Stomach (tissue), 9 donors: Measurements from ENCODE around the gene EEF2. TPM values are rescaled to one million over a fixed set of nuclear protein-coding genes. Genes with fewer than 3 reads are reported as not detected.

Experiments used
- DNase-seq, 2 donors: peaks; one replicate each; pipeline versions ENCODE4 v3.0.0 to v3.0.0-alpha.2; 2013 to 2019
- H3K27ac ChIP-seq, 5 donors: fragments of 200-600 bp in 4 of 5; sonication (generic) in 4 of 5; one replicate each; pipeline ENCODE4 v1.5.1; 2013 to 2019; ENCODE audit warnings: mild to moderate bottlenecking in 1 of 5, moderate library complexity in 1 of 5
- H3K27me3 ChIP-seq, 3 donors: fragments of 200-600 bp; sonication (generic); one replicate each; pipeline ENCODE4 v1.5.1; 2017 to 2019; ENCODE audit warnings: mixed run types in 1 of 3
- H3K36me3 ChIP-seq, 4 donors: fragments of 200-600 bp; sonication (generic); 1 replicate in 3 of 4; 2 replicates in 1 of 4; pipeline ENCODE4 v1.5.1; 2016 to 2019
- H3K4me1 ChIP-seq, 4 donors: fragments of 200-600 bp; sonication (generic); one replicate each; pipeline ENCODE4 v1.5.1; 2016 to 2019
- H3K4me3 ChIP-seq, 4 donors: fragments of 200-600 bp; sonication (generic) in 3 of 4; one replicate each; pipeline ENCODE4 v1.5.1; 2016 to 2019; ENCODE audit warnings: mild to moderate bottlenecking in 1 of 4
- H3K9me3 ChIP-seq, 4 donors: fragments of 200-600 bp; sonication (generic); one replicate each; pipeline ENCODE4 v1.5.1; 2016 to 2019
- EP300 ChIP-seq: sonication (generic); formaldehyde crosslinking; IDR thresholded peaks from one replicate; pipeline ENCODE4 v1.6.1; 2017; ENCODE audit warnings: antibody characterized with exemption
- POLR2A ChIP-seq, 4 donors: fragments of 450-650 bp; IDR thresholded peaks; one replicate each; pipeline ENCODE4 v1.6.1; 2016; ENCODE audit warnings: antibody characterized with exemption in 4 of 4, control low read depth in 2 of 4, mild to moderate bottlenecking in 1 of 4, moderate library complexity in 1 of 4
- POLR2AphosphoS5 ChIP-seq, 3 donors: sonication (generic); formaldehyde crosslinking; IDR thresholded peaks; one replicate each; pipeline ENCODE4 v1.6.1; 2016; ENCODE audit warnings: antibody characterized with exemption in 3 of 3
- WGBS, 5 donors: extraction: QIAGEN DNeasy Blood & Tissue Kit in 3 of 5; methylation state at CpG; one replicate each; pipeline versions ENCODE4 v1.1.5 to v1.1.7; 2013 to 2018; 5-methylcytosine and 5-hydroxymethylcytosine counted together
- intact Hi-C: fragments of 100-400 bp; cut with DNase I; formaldehyde crosslinking; loops from one replicate; pipeline ENCODE4 v1.15.1; 2023; ENCODE audit warnings: low total_unique reads
- polyA plus RNA-seq, 3 donors: library from polyadenylated mRNA; stranded (reverse); fragments of 200-250 nt; gene quantifications; one replicate each; pipeline ENCODE4 v1.2.3, GENCODE V29; 2013
- total RNA-seq, 5 donors: library from RNA; depleted of rRNA; stranded (reverse); fragments of >200 nt; gene quantifications; one replicate each; pipeline versions ENCODE4 v1.1.0 to v1.2.3, GENCODE V29; 2014 to 2016
- TF ChIP-seq, protein P1 (sequence below), 7 experiments: fragments of 450-650 bp in 4 of 7; fragments of 200-600 bp in 3 of 7; sonication (generic) in 3 of 7; IDR thresholded peaks; one replicate each; pipeline ENCODE4 v1.5.1; 2016 to 2019; ENCODE audit warnings: antibody characterized with exemption in 7 of 7, control low read depth in 2 of 7, mild to moderate bottlenecking in 1 of 7
- donor health status: healthy with polysubstance abuse.
- donor health status: Bipolar disorder and iron deficiency.
- donor health status: healthy.

EEF2 gene
- total and polyA plus RNA-seq, 8 donors: 667 to 1,656 (median 1,276) TPM

DNA sequence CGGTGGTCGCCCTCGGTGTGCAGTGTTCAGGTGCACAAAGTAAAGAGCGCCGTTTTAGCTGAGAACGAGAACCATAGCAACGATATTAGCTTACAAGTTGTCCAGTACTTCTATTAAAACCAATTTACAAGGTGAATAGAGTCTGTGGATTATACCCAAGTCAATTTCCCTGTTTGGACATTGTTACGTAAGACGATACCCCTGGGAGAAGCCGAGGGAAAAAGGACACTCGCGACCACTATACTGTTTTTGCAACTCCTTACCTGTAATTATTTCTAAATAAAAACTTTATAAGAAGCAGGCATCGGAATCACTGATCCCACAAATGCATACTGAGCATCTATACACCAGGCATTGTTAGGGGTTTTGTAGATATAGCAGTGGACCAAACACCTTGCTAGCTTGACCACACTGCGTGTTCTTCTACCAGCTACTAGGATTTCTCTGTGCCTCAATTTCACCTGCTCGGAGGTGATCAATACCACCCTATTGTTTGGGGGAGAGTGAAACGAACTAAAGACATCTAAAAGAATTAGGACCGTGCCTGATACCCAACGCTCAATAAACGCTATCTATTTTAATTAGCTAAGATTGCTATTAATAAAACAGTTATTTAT lies 488 bp upstream of the EEF2 start:
- no peak for DNase-seq
- peak overlapping the region; percentile 67 to 100 (median 83) for H3K4me3 ChIP-seq
- no peaks in the 10 kb centered on the region for H3K27me3 ChIP-seq

DNA sequence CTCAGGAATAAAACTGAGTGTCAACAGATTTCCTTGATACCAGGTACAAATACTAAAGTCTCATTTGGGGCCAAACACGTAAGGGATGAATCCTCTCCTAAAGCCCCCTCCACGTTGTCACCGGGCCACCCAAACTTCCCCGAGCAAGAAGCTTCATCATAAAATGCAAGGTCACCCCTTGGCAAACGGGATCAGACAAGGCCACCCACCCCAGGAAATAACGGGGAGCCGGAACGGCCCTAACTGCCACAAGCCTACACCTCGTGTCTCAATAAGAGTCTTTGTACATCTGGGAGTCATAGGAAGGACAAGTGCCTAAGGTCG lies 717 bp downstream of the EEF2 start:
- H3K27ac ChIP-seq: peak overlapping the region; percentile 91 to 99 (median 96)
- H3K4me1 ChIP-seq: peaks cover 35 to 81% (median 57%) of the 10 kb centered on the region in 4 donors
- intact Hi-C loops: loop anchor here (10.0 kb wide), 1 partner anchor 200 kb away; the partner anchor contains the start of genes ANKRD24 and SIRT6
- DNase-seq: no peak
- peaks cover 48 to 50% (median 48%) of the 10 kb centered on the region in 4 donors for H3K36me3 ChIP-seq
- H3K9me3 ChIP-seq: no peaks in the 10 kb centered on the region
- H3K4me3 ChIP-seq: peak overlapping the region; percentile 67 to 100 (median 83)
- 0 to 1% (median 0%) methylated on average over 10 of the region's 10 CpGs for WGBS, 5 donors
- TF ChIP-seq POLR2AphosphoS5 (IDR thresholded peaks at IDR 0.05) (no peak), POLR2A (IDR thresholded peaks at IDR 0.05) (no peak), EP300 (no peak)
- TF ChIP-seq, protein P1, sequence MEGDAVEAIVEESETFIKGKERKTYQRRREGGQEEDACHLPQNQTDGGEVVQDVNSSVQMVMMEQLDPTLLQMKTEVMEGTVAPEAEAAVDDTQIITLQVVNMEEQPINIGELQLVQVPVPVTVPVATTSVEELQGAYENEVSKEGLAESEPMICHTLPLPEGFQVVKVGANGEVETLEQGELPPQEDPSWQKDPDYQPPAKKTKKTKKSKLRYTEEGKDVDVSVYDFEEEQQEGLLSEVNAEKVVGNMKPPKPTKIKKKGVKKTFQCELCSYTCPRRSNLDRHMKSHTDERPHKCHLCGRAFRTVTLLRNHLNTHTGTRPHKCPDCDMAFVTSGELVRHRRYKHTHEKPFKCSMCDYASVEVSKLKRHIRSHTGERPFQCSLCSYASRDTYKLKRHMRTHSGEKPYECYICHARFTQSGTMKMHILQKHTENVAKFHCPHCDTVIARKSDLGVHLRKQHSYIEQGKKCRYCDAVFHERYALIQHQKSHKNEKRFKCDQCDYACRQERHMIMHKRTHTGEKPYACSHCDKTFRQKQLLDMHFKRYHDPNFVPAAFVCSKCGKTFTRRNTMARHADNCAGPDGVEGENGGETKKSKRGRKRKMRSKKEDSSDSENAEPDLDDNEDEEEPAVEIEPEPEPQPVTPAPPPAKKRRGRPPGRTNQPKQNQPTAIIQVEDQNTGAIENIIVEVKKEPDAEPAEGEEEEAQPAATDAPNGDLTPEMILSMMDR (IDR thresholded peaks at IDR 0.05): no peak
- no peaks in the 10 kb centered on the region for H3K27me3 ChIP-seq

More for the DNA sequence above, 488 bp upstream of the EEF2 start:
- Histone ChIP-seq H3K36me3 (peaks cover 36 to 38% (median 36%) of the 10 kb centered on the region in 4 donors), H3K4me1 (peaks cover 35 to 71% (median 54%) of the 10 kb centered on the region in 4 donors), H3K27ac (peak overlapping the region in 4 of 5 donors; percentile 91 to 99 (median 97)), H3K9me3 (no peaks in the 10 kb centered on the region)
- intact Hi-C loops: loop anchor here (10.0 kb wide), 1 partner anchor 199 kb away; the partner anchor contains the start of genes ANKRD24 and SIRT6
- no peak for TF ChIP-seq POLR2AphosphoS5 (IDR thresholded peaks at IDR 0.05)
- no peak for TF ChIP-seq EP300
- TF ChIP-seq, protein P1 (IDR thresholded peaks at IDR 0.05): no peak
- no peak for TF ChIP-seq POLR2A (IDR thresholded peaks at IDR 0.05)
- 3 to 4% (median 4%) methylated on average over 19 of the region's 19 CpGs for WGBS, 5 donors

DNA sequence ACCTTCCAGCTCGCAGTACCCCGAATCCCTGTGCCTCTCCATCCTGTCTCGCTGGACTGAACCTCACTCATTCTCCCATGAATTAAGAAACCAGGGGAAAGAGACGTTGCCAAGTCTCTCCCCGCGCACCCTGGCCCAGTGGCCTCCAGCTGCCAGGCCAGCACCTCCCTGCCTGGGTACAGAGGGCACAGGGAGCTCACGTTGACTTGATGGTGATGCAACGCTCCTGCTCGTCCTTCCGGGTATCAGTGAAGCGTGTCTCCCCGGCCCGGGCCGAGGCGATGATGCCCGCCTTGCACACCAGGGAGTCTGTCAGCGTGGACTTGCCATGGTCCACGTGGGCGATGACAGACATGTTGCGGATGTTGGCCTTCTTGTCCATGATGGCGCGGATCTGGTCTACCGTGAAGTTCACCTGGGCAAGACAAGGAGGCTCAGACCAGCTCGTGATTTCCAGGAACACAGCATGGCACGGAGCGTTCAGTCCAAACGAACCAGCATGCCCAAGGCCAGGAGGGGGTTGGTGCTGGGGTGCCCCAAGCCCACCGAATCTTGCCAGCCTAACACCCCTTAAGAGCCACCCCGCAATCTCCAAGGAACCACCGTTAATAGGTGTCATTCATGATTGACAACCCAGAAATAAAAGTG lies 1.2 kb downstream of the EEF2 start:
- intact Hi-C loops: loop anchor here (10.0 kb wide), 1 partner anchor 201 kb away; the partner anchor contains the start of genes ANKRD24 and SIRT6
- 9 to 19% (median 15%) methylated on average over 12 to 30 of the region's 30 CpGs for WGBS, 5 donors
- peak overlapping the region; percentile 20 to 99 (median 96) for H3K27ac ChIP-seq
- no peaks in the 10 kb centered on the region for H3K9me3 ChIP-seq
- peaks cover 35 to 83% (median 56%) of the 10 kb centered on the region in 4 donors for H3K4me1 ChIP-seq
- peaks cover 53 to 54% (median 53%) of the 10 kb centered on the region in 4 donors for H3K36me3 ChIP-seq
- H3K4me3 ChIP-seq: peak overlapping the region; percentile 67 to 100 (median 83)
- no peaks in the 10 kb centered on the region for H3K27me3 ChIP-seq
- TF ChIP-seq, protein P1 (IDR thresholded peaks at IDR 0.05): no peak
- TF ChIP-seq POLR2AphosphoS5 (IDR thresholded peaks at IDR 0.05) (peak in 1 of 3 donors; percentile 54), POLR2A (IDR thresholded peaks at IDR 0.05) (no peak), EP300 (no peak)
- peak in 1 of 2 donors; percentile 57 for DNase-seq

DNA sequence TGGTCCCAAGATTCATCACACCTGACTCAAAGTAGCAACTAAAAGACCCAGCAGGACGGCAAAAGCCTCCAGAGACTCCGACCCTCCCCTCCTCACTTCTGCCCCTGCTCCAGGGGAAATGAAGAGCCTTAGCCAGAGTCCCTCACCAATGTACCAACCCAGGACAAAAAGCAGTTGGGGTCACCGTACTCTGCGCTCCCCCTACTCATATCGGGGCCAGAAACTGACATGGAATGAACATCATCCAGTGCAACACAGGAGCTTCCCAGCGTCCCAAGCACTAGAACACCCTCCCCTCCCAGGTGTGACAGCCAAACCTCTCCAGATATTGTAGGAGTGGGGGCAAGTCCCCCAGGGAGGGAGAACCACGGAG lies 1.7 kb downstream of the EEF2 start:
- whole genome bisulfite sequencing, 5 donors: 43 to 54% (median 45%) methylated on average over 6 to 7 of the region's 7 CpGs
- TF ChIP-seq POLR2A (IDR thresholded peaks at IDR 0.05) (no peak), POLR2AphosphoS5 (IDR thresholded peaks at IDR 0.05) (no peak), EP300 (no peak)
- TF ChIP-seq, protein P1 (IDR thresholded peaks at IDR 0.05): no peak
- intact Hi-C loops: loop anchor here (10.0 kb wide), 1 partner anchor 201 kb away; the partner anchor contains the start of genes ANKRD24 and SIRT6
- H3K36me3 ChIP-seq: peaks cover 58 to 60% (median 58%) of the 10 kb centered on the region in 4 donors
- H3K4me3 ChIP-seq: peak overlapping the region; percentile 67 to 100 (median 83)
- no peaks in the 10 kb centered on the region for H3K9me3 ChIP-seq
- H3K27me3 ChIP-seq: no peaks in the 10 kb centered on the region
- DNase-seq: peak in 1 of 2 donors; percentile 17
- H3K4me1 ChIP-seq: peaks cover 35 to 87% (median 56%) of the 10 kb centered on the region in 4 donors
- peak overlapping the region; percentile 20 to 99 (median 96) for H3K27ac ChIP-seq
